A673 (cell line): ENCODE measurements around the gene MAP4.

ENCODE experiments used
- CTCF ChIP-seq: fragments of 300-800, 200-600 bp; sonication (generic); conservative IDR thresholded peaks from 2 replicates; pipeline ENCODE4 v1.5.1; 2017; ENCODE audit warnings: low read depth, mild to moderate bottlenecking, antibody characterized with exemption, low read length, moderate library complexity, mixed read lengths
- EZH2 ChIP-seq: fragments of 200-600 bp; sonication (generic); IDR thresholded peaks from 2 replicates; pipeline ENCODE4 v1.6.1; 2017; ENCODE audit warnings: borderline replicate concordance, low read depth, mild to moderate bottlenecking, mixed read lengths, antibody characterized with exemption, low read length; ENCODE audit not compliant: poor library complexity, severe bottlenecking

DNA sequence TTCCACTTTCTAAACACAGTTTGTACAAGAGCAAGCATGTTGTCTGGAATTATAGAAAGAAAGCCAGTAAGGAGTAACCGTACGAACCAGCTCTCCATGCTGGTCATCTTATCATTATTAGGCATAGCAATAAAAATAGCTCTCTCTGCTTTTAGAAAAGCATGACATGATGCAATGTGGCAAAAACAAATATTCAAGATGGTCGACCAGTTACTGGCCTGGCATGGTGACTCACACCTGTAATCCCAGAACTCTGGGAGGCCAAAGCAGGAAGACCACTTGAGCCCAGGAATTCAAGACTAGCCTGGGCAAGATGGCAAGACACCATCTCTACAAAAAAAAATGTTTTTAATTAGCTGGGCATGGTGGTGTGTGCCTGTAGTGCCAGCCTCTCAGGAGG, 2.6 kb upstream of the MAP4 start:
- TF ChIP-seq CTCF (no peak), EZH2 (no peak)
